ENCODE data around the gene SLC1A7.

Gene SLC1A7

GRCh38 chr1:53043271-53043670 lies 99.2 kb downstream of the SLC1A7 start:
- DNase-seq (ENCODE audit: low spot score), result no peak

GRCh38 chr1:53038566-53038965 lies 103.9 kb downstream of the SLC1A7 start:
- Histone ChIP-seq H3K27ac (no peak overlapping the region), H3K4me3 (no peak overlapping the region)
- TF ChIP-seq CTCF (IDR thresholded peaks at IDR 0.05), result no peak
- no peak for DNase-seq (ENCODE audit: low spot score)

More at GRCh38 chr1:53043271-53043670, 99.2 kb downstream of the SLC1A7 start:
- no peak for TF ChIP-seq CTCF (IDR thresholded peaks at IDR 0.05)
- Histone ChIP-seq H3K4me3 (no peak overlapping the region), H3K27ac (no peak overlapping the region)
